Mesenchymal stem cell (in vitro differentiated cells and primary cell): ENCODE measurements around the gene ACTN4.

Source experiments
- DNase-seq: peaks from one replicate; pipeline ENCODE4 v3.0.0-alpha.2; 2013
- H2AFZ ChIP-seq: one replicate; pipeline ENCODE4 v1.6.1; 2013; ENCODE audit warnings: low read depth, mild to moderate bottlenecking, control low read depth, inconsistent platforms, low read length, moderate library complexity
- H2AK5ac ChIP-seq: 2 replicates; pipeline ENCODE4 v1.6.1; 2013; ENCODE audit warnings: low read length, moderate library complexity, mild to moderate bottlenecking, inconsistent platforms; ENCODE audit not compliant: severe bottlenecking
- H2BK120ac ChIP-seq: one replicate; pipeline ENCODE4 v1.6.1; 2013; ENCODE audit warnings: low read depth, mild to moderate bottlenecking, inconsistent platforms, low read length, moderate library complexity
- H2BK12ac ChIP-seq, 2 experiments: one replicate each; pipeline ENCODE4 v1.6.1; 2013; ENCODE audit warnings: inconsistent platforms in 2 of 2, low read length in 2 of 2, mild to moderate bottlenecking in 2 of 2, moderate library complexity in 2 of 2, control low read depth in 1 of 2
- H2BK15ac ChIP-seq: one replicate; pipeline ENCODE4 v1.6.1; 2013; ENCODE audit warnings: mild to moderate bottlenecking, low read depth, inconsistent platforms; ENCODE audit not compliant: poor library complexity, severe bottlenecking
- H2BK5ac ChIP-seq: 2 replicates; pipeline ENCODE4 v1.6.1; 2013; ENCODE audit warnings: low read depth, mild to moderate bottlenecking, low read length, control low read depth, inconsistent platforms; ENCODE audit not compliant: poor library complexity, severe bottlenecking
- H3K14ac ChIP-seq, 2 experiments: one replicate each; pipeline ENCODE4 v1.6.1; 2013; ENCODE audit warnings: inconsistent platforms in 2 of 2, low read length in 2 of 2, control low read depth in 1 of 2, mild to moderate bottlenecking in 1 of 2, moderate library complexity in 1 of 2
- H3K18ac ChIP-seq, 2 experiments: one replicate each; pipeline ENCODE4 v1.6.1; 2013; ENCODE audit warnings: inconsistent platforms in 2 of 2, low read length in 2 of 2, control low read depth in 1 of 2, low read depth in 1 of 2, mild to moderate bottlenecking in 1 of 2
- H3K23ac ChIP-seq, 2 experiments: one replicate each; pipeline ENCODE4 v1.6.1; 2013; ENCODE audit warnings: inconsistent platforms in 2 of 2, low read length in 2 of 2, mild to moderate bottlenecking in 2 of 2, moderate library complexity in 2 of 2, control low read depth in 1 of 2
- H3K27ac ChIP-seq: 2 replicates; pipeline ENCODE4 v1.5.1; 2013; ENCODE audit warnings: mild to moderate bottlenecking, moderate library complexity, low read length, control low read depth, inconsistent platforms; ENCODE audit not compliant: poor library complexity, severe bottlenecking
- H3K27me3 ChIP-seq, 2 experiments: 2 replicates each; pipeline versions ENCODE4 v1.6.1 to v1.7.0; 2013; ENCODE audit warnings: low read length in 2 of 2, mild to moderate bottlenecking in 2 of 2, moderate library complexity in 2 of 2, control low read depth in 1 of 2, inconsistent platforms in 1 of 2; ENCODE audit not compliant: control insufficient read depth in 1 of 2, insufficient read depth in 1 of 2
- H3K36me3 ChIP-seq, 2 experiments: 2 replicates each; pipeline versions ENCODE4 v1.6.1 to v1.7.0; 2013; ENCODE audit warnings: low read length in 2 of 2, control low read depth in 1 of 2, inconsistent platforms in 1 of 2, low read depth in 1 of 2, mild to moderate bottlenecking in 1 of 2; ENCODE audit not compliant: insufficient read depth in 2 of 2, control insufficient read depth in 1 of 2
- H3K4ac ChIP-seq, 2 experiments: one replicate each; pipeline ENCODE4 v1.6.1; 2013; ENCODE audit warnings: inconsistent platforms in 2 of 2, low read length in 2 of 2, mild to moderate bottlenecking in 2 of 2, moderate library complexity in 2 of 2, control low read depth in 1 of 2, low read depth in 1 of 2
- H3K4me1 ChIP-seq: 2 replicates; pipeline ENCODE4 v1.6.1; 2013; ENCODE audit warnings: low read depth, low read length, control low read depth; ENCODE audit not compliant: control insufficient read depth, insufficient read depth
- H3K4me2 ChIP-seq: 2 replicates; pipeline ENCODE4 v1.6.1; 2013; ENCODE audit warnings: low read length, mild to moderate bottlenecking, inconsistent platforms; ENCODE audit not compliant: poor library complexity, severe bottlenecking
- H3K4me3 ChIP-seq, 2 experiments: 2 replicates each; pipeline versions ENCODE4 v1.5.1 to v1.7.0; 2013; ENCODE audit warnings: low read length in 2 of 2, mild to moderate bottlenecking in 2 of 2, control low read depth in 1 of 2, low read depth in 1 of 2; ENCODE audit not compliant: insufficient read depth in 1 of 2
- H3K79me1 ChIP-seq: replicated peaks from 2 replicates; pipeline ENCODE4 v1.6.1; 2013; ENCODE audit warnings: mild to moderate bottlenecking, control low read depth, low read length, inconsistent platforms; ENCODE audit not compliant: poor library complexity, severe bottlenecking
- H3K9ac ChIP-seq: 2 replicates; pipeline ENCODE4 v1.7.0; 2013; ENCODE audit warnings: mild to moderate bottlenecking, low read length, moderate library complexity
- H3K9me3 ChIP-seq: 2 replicates; pipeline ENCODE4 v1.7.0; 2013; ENCODE audit warnings: mild to moderate bottlenecking, low read length; ENCODE audit not compliant: control insufficient read depth
- H4K8ac ChIP-seq: one replicate; pipeline ENCODE4 v1.6.1; 2013; ENCODE audit warnings: inconsistent platforms, mild to moderate bottlenecking, low read length, moderate library complexity
- H4K91ac ChIP-seq: one replicate; pipeline ENCODE4 v1.6.1; 2013; ENCODE audit warnings: mild to moderate bottlenecking, low read length, inconsistent platforms
- WGBS: methylation state at CpG from one replicate; pipeline ENCODE4 v1.1.7; 2013; ENCODE audit warnings: mixed read lengths; 5-methylcytosine and 5-hydroxymethylcytosine counted together

Gene ACTN4

GRCh38 chr19:38739440-38740256 lies 92.2 kb downstream of the ACTN4 start:
- H3K23ac ChIP-seq: no peak overlapping the region
- DNase-seq: no peak
- no peak overlapping the region for H3K14ac ChIP-seq
- H2AFZ ChIP-seq: no peak overlapping the region
- no peak overlapping the region for H2BK5ac ChIP-seq
- peaks cover 0 to 16% of the 10 kb centered on the region in 2 experiments for H3K27me3 ChIP-seq
- no peak overlapping the region for H3K4me2 ChIP-seq
- no peaks in the 10 kb centered on the region for H3K79me1 ChIP-seq
- no peak overlapping the region for H4K91ac ChIP-seq
- H3K4me1 ChIP-seq: peaks cover 19% of the 10 kb centered on the region
- WGBS: 92% methylated on average over 15 of the region's 16 CpGs
- H3K27ac ChIP-seq: no peak overlapping the region
- no peak overlapping the region for H4K8ac ChIP-seq
- no peak overlapping the region for H2BK12ac ChIP-seq
- no peak overlapping the region for H2BK15ac ChIP-seq
- no peak overlapping the region for H3K18ac ChIP-seq
- no peak overlapping the region for H2BK120ac ChIP-seq
- H3K9me3 ChIP-seq: no peaks in the 10 kb centered on the region
- no peak overlapping the region for H3K9ac ChIP-seq
- H3K4ac ChIP-seq: no peak overlapping the region
- no peaks in the 10 kb centered on the region for H3K36me3 ChIP-seq
- no peak overlapping the region for H2AK5ac ChIP-seq
- H3K4me3 ChIP-seq: no peak overlapping the region

- H3K36me3 ChIP-seq: no peaks in the 10 kb centered on the region
- H3K23ac ChIP-seq: no peak overlapping the region
- no peak overlapping the region for H2BK5ac ChIP-seq
- peaks cover 13% of the 10 kb centered on the region for H3K4me1 ChIP-seq
- no peak overlapping the region for H3K9ac ChIP-seq
- no peak overlapping the region for H3K4me3 ChIP-seq
- H2BK12ac ChIP-seq: no peak overlapping the region
- H2BK120ac ChIP-seq: no peak overlapping the region
- no peak overlapping the region for H2AK5ac ChIP-seq
- no peak overlapping the region for H3K4me2 ChIP-seq
- peaks cover 0 to 16% of the 10 kb centered on the region in 2 experiments for H3K27me3 ChIP-seq
- H2BK15ac ChIP-seq: no peak overlapping the region
- no peak overlapping the region for H3K27ac ChIP-seq
- H4K91ac ChIP-seq: no peak overlapping the region
- DNase-seq: no peak
- H3K9me3 ChIP-seq: no peaks in the 10 kb centered on the region
- no peak overlapping the region for H4K8ac ChIP-seq
- 95% methylated on average over 9 of the region's 9 CpGs for WGBS
- no peak overlapping the region for H3K14ac ChIP-seq
- H3K4ac ChIP-seq: no peak overlapping the region
- H2AFZ ChIP-seq: no peak overlapping the region
- no peaks in the 10 kb centered on the region for H3K79me1 ChIP-seq
- H3K18ac ChIP-seq: no peak overlapping the region
Measured at GRCh38 chr19:38740257-38740592, 92.8 kb downstream of the ACTN4 start.

GRCh38 chr19:38740932-38741331 lies 93.5 kb downstream of the ACTN4 start:
- Histone ChIP-seq H3K36me3 (no peaks in the 10 kb centered on the region), H3K23ac (no peak overlapping the region)

DNA sequence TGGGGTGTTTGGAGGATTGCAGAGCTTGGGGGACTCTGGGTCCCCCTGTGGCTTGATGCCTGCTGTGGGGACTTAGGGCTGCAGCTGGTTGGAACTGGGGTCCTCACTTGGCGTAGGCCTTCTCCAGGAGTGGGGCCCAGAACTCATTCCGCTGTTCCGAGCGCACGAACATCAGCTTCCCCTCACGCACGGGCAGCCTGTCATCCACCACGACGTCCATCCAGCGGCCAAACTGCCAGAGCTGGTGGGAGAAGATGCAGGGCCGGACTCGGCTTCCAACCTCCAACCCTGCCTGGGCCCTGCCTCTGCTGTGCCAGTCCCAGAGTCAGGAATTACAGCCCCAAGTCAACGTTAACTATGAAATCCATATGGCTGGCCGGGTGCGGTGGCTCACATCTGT lies 94.2 kb downstream of the ACTN4 start:
- no peak overlapping the region for H4K91ac ChIP-seq
- H2BK15ac ChIP-seq: no peak overlapping the region
- H3K14ac ChIP-seq: no peak overlapping the region
- no peak for DNase-seq
- no peaks in the 10 kb centered on the region for H3K9me3 ChIP-seq
- H3K4ac ChIP-seq: no peak overlapping the region
- no peaks in the 10 kb centered on the region for H3K79me1 ChIP-seq
- no peaks in the 10 kb centered on the region for H3K36me3 ChIP-seq
- H2AFZ ChIP-seq: no peak overlapping the region
- H3K9ac ChIP-seq: no peak overlapping the region
- H3K4me2 ChIP-seq: no peak overlapping the region
- no peak overlapping the region for H3K18ac ChIP-seq
- H3K4me3 ChIP-seq: no peak overlapping the region
- H2BK12ac ChIP-seq: no peak overlapping the region
- H3K27ac ChIP-seq: no peak overlapping the region
- H3K23ac ChIP-seq: no peak overlapping the region
- no peak overlapping the region for H4K8ac ChIP-seq
- 93% methylated on average over 15 of the region's 15 CpGs for WGBS
- H2BK120ac ChIP-seq: no peak overlapping the region
- H3K4me1 ChIP-seq: peaks cover 4% of the 10 kb centered on the region
- no peak overlapping the region for H2BK5ac ChIP-seq
- H3K27me3 ChIP-seq: peaks cover 0 to 13% of the 10 kb centered on the region in 2 experiments
- H2AK5ac ChIP-seq: no peak overlapping the region

More at GRCh38 chr19:38740932-38741331, 93.5 kb downstream of the ACTN4 start:
- Histone ChIP-seq H4K91ac (no peak overlapping the region), H2BK120ac (no peak overlapping the region), H3K79me1 (no peaks in the 10 kb centered on the region), H3K4me2 (no peak overlapping the region), H2BK12ac (no peak overlapping the region), H3K4ac (no peak overlapping the region), H4K8ac (no peak overlapping the region), H3K18ac (no peak overlapping the region), H3K9me3 (no peaks in the 10 kb centered on the region), H3K27me3 (peaks cover 0 to 16% of the 10 kb centered on the region in 2 experiments), H3K9ac (no peak overlapping the region), H3K27ac (no peak overlapping the region), H2AFZ (no peak overlapping the region), H2BK15ac (no peak overlapping the region), H3K4me3 (no peak overlapping the region), H2AK5ac (no peak overlapping the region), H2BK5ac (no peak overlapping the region), H3K4me1 (peaks cover 10% of the 10 kb centered on the region), H3K14ac (no peak overlapping the region)
- WGBS: 98% methylated on average over 2 of the region's 2 CpGs
- no peak for DNase-seq
